Measurements from ENCODE around the gene CTDP1. TPM values are rescaled to one million over a fixed set of nuclear protein-coding genes. Genes with fewer than 3 reads are reported as not detected.

Gene CTDP1
- total and polyA plus RNA-seq, 5 donors from 2014 or later: 12.9 to 59.7 (median 16.7) TPM

DNA sequence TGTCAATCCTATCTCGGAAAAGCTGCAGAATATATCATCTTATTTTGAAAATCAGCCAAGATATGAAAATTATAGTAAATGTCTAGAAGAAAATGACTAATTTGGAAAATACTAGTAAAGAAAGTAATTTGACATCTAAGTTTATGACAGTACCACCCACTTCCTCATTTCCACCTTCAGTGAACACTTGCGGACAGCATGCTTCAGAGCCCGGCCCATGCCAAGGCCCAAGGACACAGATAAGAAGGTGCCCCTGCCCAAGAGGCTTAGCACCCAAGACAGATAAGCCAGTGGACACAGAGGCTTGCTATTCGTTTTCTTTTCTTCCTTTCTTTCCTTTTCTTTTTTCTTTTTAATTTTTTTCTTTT lies 113.4 kb downstream of the CTDP1 start:
- Mint-ChIP-seq H3K27ac (no peak overlapping the region), H3K4me1 (peaks cover 0 to 15% (median 8%) of the 10 kb centered on the region in 4 donors), H3K27me3 (peaks cover 56% of the 10 kb centered on the region), H3K9me3 (peaks cover 0 to 4% (median 0%) of the 10 kb centered on the region in 7 donors), H3K36me3 (peaks cover 5% of the 10 kb centered on the region), H3K4me3 (no peak overlapping the region)
- no peaks in the 10 kb centered on the region for H3K9me3 ChIP-seq (ENCODE audit: control insufficient read depth in 2 of 2, low read length in 2 of 2)
- H3K4me1 ChIP-seq (ENCODE audit: control insufficient read depth, insufficient read depth, low read length, poor library complexity, severe bottlenecking): no peaks in the 10 kb centered on the region
- no peaks in the 10 kb centered on the region for H3K36me3 ChIP-seq (ENCODE audit: control insufficient read depth, insufficient read depth, low read length)
- peaks cover 5% of the 10 kb centered on the region for H3K27me3 ChIP-seq (ENCODE audit: control insufficient read depth, insufficient read depth, low read length)
- H3K27ac ChIP-seq (ENCODE audit: insufficient read depth, low read length, poor library complexity, severe bottlenecking): no peak overlapping the region
- no peak overlapping the region for H3K4me3 ChIP-seq (ENCODE audit: low read depth, low read length)
- no peak for DNase-seq
- ATAC-seq (ENCODE audit: low read depth in 2 of 2): no peak

DNA sequence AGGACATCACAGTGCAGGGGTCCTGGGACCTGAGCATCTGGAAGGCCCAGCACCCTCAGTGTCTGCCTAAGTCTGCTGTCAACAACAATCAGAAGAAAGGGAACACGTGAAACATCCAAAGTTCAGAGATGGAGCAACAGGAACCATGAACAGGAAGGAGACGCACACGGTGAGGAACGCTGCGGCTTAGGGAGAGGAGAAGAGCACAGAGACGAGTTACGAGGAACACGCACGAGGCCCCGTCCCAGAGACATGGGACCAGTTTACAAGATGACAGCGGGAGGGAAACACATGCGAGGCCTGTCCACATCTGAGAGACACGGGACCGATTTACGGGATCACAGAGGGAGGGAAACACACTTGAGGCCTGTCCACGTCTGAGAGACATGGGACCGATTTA lies 115.2 kb downstream of the CTDP1 start:
- Mint-ChIP-seq H3K9me3 (peaks cover 0 to 4% (median 0%) of the 10 kb centered on the region in 7 donors), H3K27me3 (peaks cover 66% of the 10 kb centered on the region), H3K4me3 (no peak overlapping the region), H3K4me1 (peaks cover 0 to 15% (median 10%) of the 10 kb centered on the region in 4 donors), H3K27ac (no peak overlapping the region), H3K36me3 (peaks cover 5% of the 10 kb centered on the region)
- no peak overlapping the region for H3K27ac ChIP-seq (ENCODE audit: insufficient read depth, low read length, poor library complexity, severe bottlenecking)
- peaks cover 8% of the 10 kb centered on the region for H3K27me3 ChIP-seq (ENCODE audit: control insufficient read depth, insufficient read depth, low read length)
- H3K36me3 ChIP-seq (ENCODE audit: control insufficient read depth, insufficient read depth, low read length): no peaks in the 10 kb centered on the region
- DNase-seq (no peak), ATAC-seq (ENCODE audit: low read depth in 2 of 2) (no peak)
- no peaks in the 10 kb centered on the region for H3K9me3 ChIP-seq (ENCODE audit: control insufficient read depth in 2 of 2, low read length in 2 of 2)
- H3K4me1 ChIP-seq (ENCODE audit: control insufficient read depth, insufficient read depth, low read length, poor library complexity, severe bottlenecking): no peaks in the 10 kb centered on the region
- H3K4me3 ChIP-seq (ENCODE audit: low read depth, low read length): no peak overlapping the region

DNA sequence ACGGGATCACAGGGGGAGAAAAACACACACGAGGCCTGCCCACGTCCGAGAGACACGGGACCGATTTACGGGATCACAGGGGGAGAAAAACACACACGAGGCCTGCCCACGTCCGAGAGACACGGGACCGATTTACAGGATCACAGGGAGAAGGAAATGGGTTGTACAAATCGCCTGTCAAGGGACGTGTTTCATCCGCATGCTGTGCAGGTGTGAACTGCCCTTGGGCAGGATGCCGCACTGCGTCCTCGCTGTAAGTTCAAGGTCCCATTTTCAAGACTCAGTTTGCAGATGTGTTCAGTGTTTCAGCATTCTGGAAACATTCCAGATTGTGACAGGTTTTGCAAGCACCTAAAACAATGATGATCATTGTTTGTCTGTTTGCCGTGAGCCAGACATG lies 115.8 kb downstream of the CTDP1 start:
- Histone ChIP-seq H3K9me3 (ENCODE audit: control insufficient read depth in 2 of 2, low read length in 2 of 2) (no peaks in the 10 kb centered on the region), H3K4me3 (ENCODE audit: low read depth, low read length) (no peak overlapping the region), H3K27ac (ENCODE audit: insufficient read depth, low read length, poor library complexity, severe bottlenecking) (no peak overlapping the region), H3K36me3 (ENCODE audit: control insufficient read depth, insufficient read depth, low read length) (no peaks in the 10 kb centered on the region), H3K4me1 (ENCODE audit: control insufficient read depth, insufficient read depth, low read length, poor library complexity, severe bottlenecking) (no peaks in the 10 kb centered on the region), H3K27me3 (ENCODE audit: control insufficient read depth, insufficient read depth, low read length) (peaks cover 8% of the 10 kb centered on the region)
- DNase-seq (no peak), ATAC-seq (ENCODE audit: low read depth in 2 of 2) (no peak)
- no peak overlapping the region for H3K4me3 Mint-ChIP-seq
- H3K36me3 Mint-ChIP-seq: peaks cover 5% of the 10 kb centered on the region
- peaks cover 63% of the 10 kb centered on the region for H3K27me3 Mint-ChIP-seq
- peaks cover 0 to 15% (median 11%) of the 10 kb centered on the region in 4 donors for H3K4me1 Mint-ChIP-seq
- no peak overlapping the region for H3K27ac Mint-ChIP-seq
- H3K9me3 Mint-ChIP-seq: peaks cover 0 to 4% (median 0%) of the 10 kb centered on the region in 7 donors

DNA sequence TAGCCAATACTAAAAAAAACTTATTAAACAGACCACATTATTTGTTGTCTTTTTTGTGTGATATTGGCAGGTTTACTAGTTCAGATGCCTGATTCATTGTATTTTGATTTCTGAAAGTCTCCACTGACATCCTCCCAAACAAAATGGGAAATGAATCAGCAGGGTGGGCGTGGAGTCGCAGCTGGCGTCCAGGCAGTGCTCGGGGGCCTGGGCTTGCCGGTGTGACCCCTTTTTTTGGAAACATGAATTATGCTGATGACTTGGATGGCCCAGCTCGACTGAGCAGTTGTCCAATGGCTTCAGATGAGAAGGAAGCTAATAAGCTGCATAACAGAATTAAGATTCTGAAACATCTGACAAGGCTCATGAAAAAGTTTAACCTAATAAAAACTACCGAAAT lies 116.4 kb downstream of the CTDP1 start:
- peaks cover 8% of the 10 kb centered on the region for H3K27me3 ChIP-seq (ENCODE audit: control insufficient read depth, insufficient read depth, low read length)
- H3K4me1 Mint-ChIP-seq: peaks cover 0 to 15% (median 11%) of the 10 kb centered on the region in 4 donors
- DNase-seq (no peak), ATAC-seq (ENCODE audit: low read depth in 2 of 2) (no peak)
- no peak overlapping the region for H3K27ac ChIP-seq (ENCODE audit: insufficient read depth, low read length, poor library complexity, severe bottlenecking)
- H3K27me3 Mint-ChIP-seq: peaks cover 62% of the 10 kb centered on the region
- no peak overlapping the region for H3K27ac Mint-ChIP-seq
- H3K4me1 ChIP-seq (ENCODE audit: control insufficient read depth, insufficient read depth, low read length, poor library complexity, severe bottlenecking): no peaks in the 10 kb centered on the region
- no peak overlapping the region for H3K4me3 ChIP-seq (ENCODE audit: low read depth, low read length)
- no peaks in the 10 kb centered on the region for H3K9me3 ChIP-seq (ENCODE audit: control insufficient read depth in 2 of 2, low read length in 2 of 2)
- H3K36me3 Mint-ChIP-seq: peaks cover 5% of the 10 kb centered on the region
- H3K36me3 ChIP-seq (ENCODE audit: control insufficient read depth, insufficient read depth, low read length): no peaks in the 10 kb centered on the region
- H3K4me3 Mint-ChIP-seq: no peak overlapping the region
- H3K9me3 Mint-ChIP-seq: peaks cover 0 to 2% (median 0%) of the 10 kb centered on the region in 7 donors

- Mint-ChIP-seq H3K27ac (no peak overlapping the region), H3K27me3 (peaks cover 59% of the 10 kb centered on the region), H3K36me3 (peaks cover 5% of the 10 kb centered on the region), H3K4me3 (peak overlapping the region in 3 of 4 donors; percentile 19 to 67 (median 40)), H3K4me1 (peaks cover 0 to 11% (median 10%) of the 10 kb centered on the region in 4 donors), H3K9me3 (peaks cover 0 to 2% (median 0%) of the 10 kb centered on the region in 7 donors)
- Histone ChIP-seq H3K27ac (ENCODE audit: insufficient read depth, low read length, poor library complexity, severe bottlenecking) (no peak overlapping the region), H3K9me3 (ENCODE audit: control insufficient read depth in 2 of 2, low read length in 2 of 2) (no peaks in the 10 kb centered on the region), H3K27me3 (ENCODE audit: control insufficient read depth, insufficient read depth, low read length) (peaks cover 8% of the 10 kb centered on the region), H3K4me3 (ENCODE audit: low read depth, low read length) (no peak overlapping the region), H3K4me1 (ENCODE audit: control insufficient read depth, insufficient read depth, low read length, poor library complexity, severe bottlenecking) (no peaks in the 10 kb centered on the region), H3K36me3 (ENCODE audit: control insufficient read depth, insufficient read depth, low read length) (no peaks in the 10 kb centered on the region)
- ATAC-seq (ENCODE audit: low read depth in 2 of 2) (no peak), DNase-seq (no peak)
Observed at GRCh38 chr18:79796531-79797405, 117.2 kb downstream of the CTDP1 start.

DNA sequence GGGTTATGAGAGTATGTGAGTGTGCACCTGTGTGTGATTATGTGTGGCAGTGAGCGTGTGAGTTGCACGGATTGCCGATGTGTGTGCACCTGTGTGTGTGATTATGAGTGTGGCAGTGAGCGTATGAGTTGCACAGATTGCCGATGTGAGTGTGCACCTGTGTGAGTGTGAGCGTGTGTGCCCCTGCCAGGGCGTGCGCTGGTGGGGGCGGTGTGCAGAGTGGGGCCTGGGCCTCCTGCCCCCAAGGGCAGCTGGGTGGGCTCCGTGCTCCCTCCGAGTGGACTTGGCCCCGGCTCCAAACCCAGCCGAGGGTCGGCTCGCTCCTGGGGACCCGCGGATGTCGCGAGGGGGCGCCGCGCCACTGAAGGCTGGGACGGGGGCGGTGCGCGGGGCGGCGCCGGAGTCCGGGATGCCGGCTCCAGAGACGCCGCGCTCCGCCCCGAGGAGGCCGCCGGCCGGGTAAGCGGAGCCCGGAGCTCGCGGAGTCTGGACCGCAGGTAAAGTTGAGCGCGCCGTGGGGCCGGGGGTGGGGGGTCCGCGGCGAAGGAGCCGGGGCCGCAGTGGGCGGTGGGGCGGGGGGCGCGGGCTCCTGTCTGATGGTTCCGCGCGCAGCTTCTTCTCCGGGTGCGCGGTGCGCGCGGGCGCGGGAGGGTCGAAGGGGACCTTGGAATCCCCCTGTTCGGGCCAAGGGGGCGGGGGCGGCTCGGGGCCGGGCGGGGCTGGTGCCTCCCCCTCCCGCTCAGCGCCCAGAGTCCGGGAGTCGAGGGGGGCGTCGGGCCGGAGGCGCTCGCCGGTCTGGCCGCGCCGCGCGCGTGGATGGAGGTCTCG lies 118.1 kb downstream of the CTDP1 start, which contains the start of gene KCNG2:
Gene KCNG2, plus strand, starts transcription at position 421 of the 828 bp plus-strand sequence. CDS start 65,730 bp downstream, outside the sequence.
- H3K27me3 ChIP-seq (ENCODE audit: control insufficient read depth, insufficient read depth, low read length): peaks cover 8% of the 10 kb centered on the region
- no peaks in the 10 kb centered on the region for H3K36me3 ChIP-seq (ENCODE audit: control insufficient read depth, insufficient read depth, low read length)
- DNase-seq (peak in 1 of 3 donors; percentile 10), ATAC-seq (ENCODE audit: low read depth in 2 of 2) (peak in 1 of 2 donors; percentile 18)
- H3K36me3 Mint-ChIP-seq: peaks cover 5% of the 10 kb centered on the region
- no peaks in the 10 kb centered on the region for H3K4me1 ChIP-seq (ENCODE audit: control insufficient read depth, insufficient read depth, low read length, poor library complexity, severe bottlenecking)
- H3K27ac ChIP-seq (ENCODE audit: insufficient read depth, low read length, poor library complexity, severe bottlenecking): no peak within 1 kb of the TSS
- H3K27ac Mint-ChIP-seq: no peak within 1 kb of the TSS
- H3K9me3 ChIP-seq (ENCODE audit: control insufficient read depth in 2 of 2, low read length in 2 of 2): no peaks in the 10 kb centered on the region
- H3K27me3 Mint-ChIP-seq: peaks cover 50% of the 10 kb centered on the region
- no peak within 1 kb of the TSS for H3K4me3 ChIP-seq (ENCODE audit: low read depth, low read length)
- H3K9me3 Mint-ChIP-seq: peaks cover 0 to 2% (median 0%) of the 10 kb centered on the region in 7 donors
- peaks cover 0 to 9% (median 8%) of the 10 kb centered on the region in 4 donors for H3K4me1 Mint-ChIP-seq
- H3K4me3 Mint-ChIP-seq: peak within 1 kb of the TSS in 3 of 4 donors; percentile 40 to 71 (median 67)

DNA sequence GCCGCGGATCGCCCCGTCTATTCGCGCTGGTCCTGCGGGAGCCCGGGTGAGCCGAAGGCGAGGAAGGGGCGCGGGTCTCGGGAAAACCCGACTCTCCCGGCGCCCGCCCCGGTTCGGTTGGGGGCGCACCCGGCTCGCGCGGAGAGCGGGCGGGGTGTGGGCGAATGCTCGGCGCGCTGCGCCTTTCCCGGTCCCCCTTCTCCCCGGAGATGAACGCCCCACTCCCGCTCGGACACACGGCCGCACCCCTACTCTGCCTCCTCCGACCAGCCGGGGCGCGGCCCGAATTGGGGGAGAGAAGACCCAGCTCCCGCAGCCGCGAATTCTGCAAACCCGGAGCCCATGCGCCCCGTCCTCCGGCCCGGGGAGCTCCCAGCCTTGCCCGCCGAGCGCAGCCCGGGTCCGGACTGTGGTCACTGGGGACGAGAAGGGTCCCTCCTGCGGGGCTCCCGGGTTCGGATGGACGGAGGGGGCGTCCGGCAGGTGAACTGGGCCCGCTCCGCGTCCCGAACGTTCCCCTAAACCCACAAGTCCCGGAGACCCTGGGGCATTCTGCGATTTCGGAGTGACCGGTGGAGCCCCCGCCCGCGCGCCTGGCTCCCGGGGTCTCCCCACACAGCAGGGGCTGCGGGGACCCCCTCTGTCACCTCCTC lies 118.9 kb downstream of the CTDP1 start:
- Mint-ChIP-seq H3K4me3 (no peak overlapping the region), H3K27ac (no peak overlapping the region), H3K9me3 (peaks cover 0 to 2% (median 0%) of the 10 kb centered on the region in 7 donors), H3K36me3 (peaks cover 5% of the 10 kb centered on the region), H3K27me3 (peaks cover 43% of the 10 kb centered on the region), H3K4me1 (peaks cover 0 to 9% (median 7%) of the 10 kb centered on the region in 4 donors)
- ATAC-seq (ENCODE audit: low read depth in 2 of 2) (no peak), DNase-seq (no peak)
- no peak overlapping the region for H3K27ac ChIP-seq (ENCODE audit: insufficient read depth, low read length, poor library complexity, severe bottlenecking)
- no peaks in the 10 kb centered on the region for H3K36me3 ChIP-seq (ENCODE audit: control insufficient read depth, insufficient read depth, low read length)
- no peak overlapping the region for H3K4me3 ChIP-seq (ENCODE audit: low read depth, low read length)
- H3K27me3 ChIP-seq (ENCODE audit: control insufficient read depth, insufficient read depth, low read length): peaks cover 8% of the 10 kb centered on the region
- no peaks in the 10 kb centered on the region for H3K9me3 ChIP-seq (ENCODE audit: control insufficient read depth in 2 of 2, low read length in 2 of 2)
- no peaks in the 10 kb centered on the region for H3K4me1 ChIP-seq (ENCODE audit: control insufficient read depth, insufficient read depth, low read length, poor library complexity, severe bottlenecking)
